ENCODE results near the gene BEGAIN. TPM values are rescaled to one million over a fixed set of nuclear protein-coding genes. Genes with fewer than 3 reads are reported as not detected.

BEGAIN gene
- total and polyA plus RNA-seq, 9 of the 15 experiments (the other 6 are each of a cell fraction or from before 2014, with no cell fraction given): 0.07 to 0.68 (median 0.55) TPM; not detected in 3

- Histone ChIP-seq H3K4me3 (no peak overlapping the region), H3K79me2 (ENCODE audit: control insufficient read depth, insufficient read depth, low read length) (no peaks in the 10 kb centered on the region), H3K4me2 (ENCODE audit: insufficient read depth, low read length) (no peak overlapping the region), H4K20me1 (replicated peaks; ENCODE audit: control insufficient read depth, insufficient read depth, low read length) (no peaks in the 10 kb centered on the region), H3K9me3 (replicated peaks; ENCODE audit: control insufficient read depth, insufficient read depth, low read depth, low read length) (no peaks in the 10 kb centered on the region), H3K27me3 (ENCODE audit: control insufficient read depth in 2 of 2, insufficient read depth in 2 of 2, low read length in 2 of 2) (no peaks in the 10 kb centered on the region), H3K36me3 (ENCODE audit: control insufficient read depth, insufficient read depth, low read length) (no peaks in the 10 kb centered on the region), H3K9ac (ENCODE audit: insufficient read depth in 1 of 2, low read depth in 2 of 2, low read length in 2 of 2) (no peak overlapping the region), H3K27ac (ENCODE audit: extremely low read depth, low read depth, low read length) (no peak overlapping the region), H3K4me1 (replicated peaks in 1 of 2; ENCODE audit: control insufficient read depth in 2 of 2, insufficient read depth in 2 of 2, low read length in 2 of 2) (peaks cover 0 to 15% of the 10 kb centered on the region in 2 experiments; a peak in 2 of 5 replicates), H3K9me1 (ENCODE audit: control insufficient read depth, insufficient read depth, low read length) (no peaks in the 10 kb centered on the region), H2AFZ (ENCODE audit: low read depth, low read length) (no peak overlapping the region)
- ChIA-PET CTCF (ENCODE audit: low intra/inter-chr PET ratio) (no interaction called here), POLR2A (interaction anchor here (0.5 to 1.8 kb wide), 4 partner anchors 9 to 115 kb away, joined by 3 to 6 read pairs (median 4); no protein-coding TSS in a partner anchor)
- 48% methylated on average over 6 of the region's 12 CpGs for WGBS (ENCODE audit: insufficient coverage, low coverage, missing lambda C conversion rate)
- no TSS peak for BruUV-seq (replicated peaks)
- FAIRE-seq (no peak), DNase-seq (ENCODE audit: extremely low read depth in 1 of 4, low spot score in 3 of 4) (no peak), ATAC-seq (no peak)
- in situ Hi-C loops (cut with MboI): loop anchor here (5.0 kb wide), 1 partner anchor 115 kb away; no protein-coding TSS in a partner anchor
- intact Hi-C loops (cut with micrococcal nuclease): no loop called here
- TF ChIP-seq KDM4B (IDR thresholded peaks at IDR 0.05; ENCODE audit: borderline replicate concordance in 2 of 2, low read depth in 1 of 2) (no peak), CTCFL (IDR thresholded peaks at IDR 0.05; ENCODE audit: borderline replicate concordance, insufficient read depth, low read depth, low read length, poor library complexity, severe bottlenecking) (no peak), POLR3G (IDR thresholded peaks at IDR 0.05; ENCODE audit: extremely low read depth, insufficient read length, insufficient replicate concordance) (no peak), DPF2 (IDR thresholded peaks at IDR 0.05) (no peak), MLX (CRISPR knock-in tag; conservative IDR thresholded peaks at IDR 0.05) (no peak), TEAD1 (CRISPR knock-in tag; IDR thresholded peaks at IDR 0.05) (no peak), HMG20B (CRISPR knock-in tag; IDR thresholded peaks at IDR 0.05) (no peak), CBFA2T3 (IDR thresholded peaks at IDR 0.05) (no peak), TAF7 (tag; IDR thresholded peaks at IDR 0.05) (no peak), E2F8 (IDR thresholded peaks at IDR 0.05; ENCODE audit: low read depth, partially characterized antibody) (no peak), IRF1 (CRISPR knock-in tag; IDR thresholded peaks at IDR 0.05; ENCODE audit: borderline replicate concordance) (no peak), RBM15 (IDR thresholded peaks at IDR 0.05; ENCODE audit: insufficient read depth, low read length) (no peak)
- TF ChIP-seq, protein P1, sequence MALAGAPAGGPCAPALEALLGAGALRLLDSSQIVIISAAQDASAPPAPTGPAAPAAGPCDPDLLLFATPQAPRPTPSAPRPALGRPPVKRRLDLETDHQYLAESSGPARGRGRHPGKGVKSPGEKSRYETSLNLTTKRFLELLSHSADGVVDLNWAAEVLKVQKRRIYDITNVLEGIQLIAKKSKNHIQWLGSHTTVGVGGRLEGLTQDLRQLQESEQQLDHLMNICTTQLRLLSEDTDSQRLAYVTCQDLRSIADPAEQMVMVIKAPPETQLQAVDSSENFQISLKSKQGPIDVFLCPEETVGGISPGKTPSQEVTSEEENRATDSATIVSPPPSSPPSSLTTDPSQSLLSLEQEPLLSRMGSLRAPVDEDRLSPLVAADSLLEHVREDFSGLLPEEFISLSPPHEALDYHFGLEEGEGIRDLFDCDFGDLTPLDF (CRISPR knock-in tag; IDR thresholded peaks at IDR 0.05): no peak
These were observed 54.9 kb downstream of the BEGAIN start for GRCh38 chr14:100532154-100532861.

All from K562 (cell line).